Activated CD4-positive, alpha-beta T cell treated with anti-CD3 and anti-CD28 coated beads for 48 hours (primary cell): Measurements from ENCODE around the gene MAGI3.
"Not testable (repeated sequence)": the region's sequence is repeated elsewhere in the genome, so short reads cannot be mapped to it uniquely, and the experiment has no call there.

Source experiments
- DNase-seq: peaks from one replicate; pipeline ENCODE4 v3.0.0-alpha.2; 2020

Gene MAGI3

GRCh38 chr1:113519556-113519955 is 129.2 kb downstream of the MAGI3 start:
- no peak for DNase-seq

- DNase-seq = no peak
Observed at GRCh38 chr1:113530021-113530420, 139.7 kb downstream of the MAGI3 start.

- DNase-seq = no peak
Observed at GRCh38 chr1:113531321-113531720, 141.0 kb downstream of the MAGI3 start.

- DNase-seq = no peak
Observed at GRCh38 chr1:113533061-113533460, 142.7 kb downstream of the MAGI3 start.

- no peak for DNase-seq
Observed at GRCh38 chr1:113534130-113534817, 144.0 kb downstream of the MAGI3 start.

GRCh38 chr1:113534875-113535274 is 144.6 kb downstream of the MAGI3 start:
- no peak for DNase-seq

- DNase-seq = no peak
Observed at GRCh38 chr1:113536182-113536780, 146.0 kb downstream of the MAGI3 start.

- DNase-seq = no peak
Observed at GRCh38 chr1:113538225-113538624, 147.9 kb downstream of the MAGI3 start.

- no peak for DNase-seq
Observed at GRCh38 chr1:113540335-113540734, 150.0 kb downstream of the MAGI3 start.

GRCh38 chr1:113541106-113541505 is 150.8 kb downstream of the MAGI3 start:
- DNase-seq = no peak

- no peak for DNase-seq
Observed at GRCh38 chr1:113542221-113542701, 151.9 kb downstream of the MAGI3 start.

GRCh38 chr1:113543110-113543509 is 152.8 kb downstream of the MAGI3 start:
- DNase-seq = no peak

- no peak for DNase-seq
Observed at GRCh38 chr1:113545210-113545609, 154.9 kb downstream of the MAGI3 start.

- DNase-seq = no peak
Observed at GRCh38 chr1:113545626-113546025, 155.3 kb downstream of the MAGI3 start.

- DNase-seq = no peak
Observed at GRCh38 chr1:113551728-113552127, 161.4 kb downstream of the MAGI3 start.

GRCh38 chr1:113552244-113552643 is 161.9 kb downstream of the MAGI3 start:
- DNase-seq = no peak

- no peak for DNase-seq
Observed at GRCh38 chr1:113557187-113557586, 166.9 kb downstream of the MAGI3 start.

GRCh38 chr1:113565621-113566020 is 175.3 kb downstream of the MAGI3 start:
- DNase-seq = no peak

- DNase-seq = no peak
Observed at GRCh38 chr1:113567427-113567826, 177.1 kb downstream of the MAGI3 start.

- DNase-seq = not testable (repeated sequence)
Observed at GRCh38 chr1:113575744-113576260, 185.5 kb downstream of the MAGI3 start.

GRCh38 chr1:113576271-113576670 is 186.0 kb downstream of the MAGI3 start:
- no peak for DNase-seq

GRCh38 chr1:113579256-113580018 is 189.1 kb downstream of the MAGI3 start:
- no peak for DNase-seq

GRCh38 chr1:113581323-113581722 is 191.0 kb downstream of the MAGI3 start:
- DNase-seq = no peak

- no peak for DNase-seq
Observed at GRCh38 chr1:113582084-113582483, 191.8 kb downstream of the MAGI3 start.
